HG03342 (cell line): ENCODE data around the gene LOXHD1.

ENCODE experiments used
- ATAC-seq: cut with Tn5 transposase; IDR thresholded peaks from one replicate; pipeline ENCODE4 v1.9.1; 2021; ENCODE audit warnings: mild to moderate bottlenecking, moderate library complexity; ENCODE audit not compliant: unreplicated experiment

Gene LOXHD1

GRCh38 chr18:46581648-46582047 lies 75.4 kb downstream of the LOXHD1 start:
- ATAC-seq = no peak

- no peak for ATAC-seq
Measured at GRCh38 chr18:46578987-46579386, 78.0 kb downstream of the LOXHD1 start.

- no peak for ATAC-seq
Measured at GRCh38 chr18:46577546-46577945, 79.5 kb downstream of the LOXHD1 start.

GRCh38 chr18:46575851-46576250 lies 81.2 kb downstream of the LOXHD1 start:
- ATAC-seq = no peak

GRCh38 chr18:46574743-46575115 lies 82.3 kb downstream of the LOXHD1 start:
- no peak for ATAC-seq

GRCh38 chr18:46574000-46574742 lies 82.8 kb downstream of the LOXHD1 start:
- no peak for ATAC-seq

GRCh38 chr18:46573156-46573555 lies 83.9 kb downstream of the LOXHD1 start:
- ATAC-seq = no peak

GRCh38 chr18:46571756-46572155 lies 85.3 kb downstream of the LOXHD1 start:
- no peak for ATAC-seq

- no peak for ATAC-seq
Measured at GRCh38 chr18:46570666-46571065, 86.4 kb downstream of the LOXHD1 start.

- no peak for ATAC-seq
Measured at GRCh38 chr18:46570134-46570533, 86.9 kb downstream of the LOXHD1 start.

GRCh38 chr18:46569211-46569610 lies 87.8 kb downstream of the LOXHD1 start:
- no peak for ATAC-seq

- no peak for ATAC-seq
Measured at GRCh38 chr18:46567196-46567595, 89.8 kb downstream of the LOXHD1 start.

- ATAC-seq = no peak
Measured at GRCh38 chr18:46566111-46566510, 90.9 kb downstream of the LOXHD1 start.

GRCh38 chr18:46565256-46565655 lies 91.8 kb downstream of the LOXHD1 start:
- no peak for ATAC-seq

GRCh38 chr18:46563317-46563716 lies 93.7 kb downstream of the LOXHD1 start:
- ATAC-seq = no peak

- ATAC-seq = no peak
Measured at GRCh38 chr18:46562674-46563192, 94.3 kb downstream of the LOXHD1 start.

GRCh38 chr18:46560671-46561045 lies 96.4 kb downstream of the LOXHD1 start:
- ATAC-seq = no peak

GRCh38 chr18:46559946-46560670 lies 96.9 kb downstream of the LOXHD1 start:
- no peak for ATAC-seq

- ATAC-seq = no peak
Measured at GRCh38 chr18:46559296-46559695, 97.7 kb downstream of the LOXHD1 start.

- ATAC-seq = no peak
Measured at GRCh38 chr18:46556590-46557206, 100.3 kb downstream of the LOXHD1 start.

GRCh38 chr18:46555724-46556123 lies 101.3 kb downstream of the LOXHD1 start:
- no peak for ATAC-seq

GRCh38 chr18:46555213-46555612 lies 101.8 kb downstream of the LOXHD1 start:
- ATAC-seq = no peak
